Skeletal muscle satellite cell (primary cell): ENCODE data around the gene ROMO1.
"Not testable (repeated sequence)": the region's sequence is repeated elsewhere in the genome, so short reads cannot be mapped to it uniquely, and the experiment has no call there.

ENCODE experiments used
- H3K27me3 ChIP-seq: 2 replicates; pipeline ENCODE4 v1.7.0; 2013; ENCODE audit warnings: low read length; ENCODE audit not compliant: control insufficient read depth, insufficient read depth
- H3K36me3 ChIP-seq: 2 replicates; pipeline ENCODE4 v1.7.0; 2013; ENCODE audit warnings: mild to moderate bottlenecking, control low read depth, low read length; ENCODE audit not compliant: insufficient read depth
- H3K4me1 ChIP-seq: 2 replicates; pipeline ENCODE4 v1.7.0; 2013; ENCODE audit warnings: low read length; ENCODE audit not compliant: control insufficient read depth, insufficient read depth
- H3K4me2 ChIP-seq: 2 replicates; pipeline ENCODE4 v1.7.0; 2013; ENCODE audit warnings: mild to moderate bottlenecking, low read length
- H3K4me3 ChIP-seq: 2 replicates; pipeline ENCODE4 v1.7.0; 2013; ENCODE audit warnings: low read length
- H3K9ac ChIP-seq: 2 replicates; pipeline ENCODE4 v1.7.0; 2013; ENCODE audit warnings: mild to moderate bottlenecking, low read depth, low read length, moderate library complexity
- H3K9me3 ChIP-seq: replicated peaks from 2 replicates; pipeline ENCODE4 v1.7.0; 2013; ENCODE audit warnings: mild to moderate bottlenecking, control low read depth, low read length

The ROMO1 gene

DNA sequence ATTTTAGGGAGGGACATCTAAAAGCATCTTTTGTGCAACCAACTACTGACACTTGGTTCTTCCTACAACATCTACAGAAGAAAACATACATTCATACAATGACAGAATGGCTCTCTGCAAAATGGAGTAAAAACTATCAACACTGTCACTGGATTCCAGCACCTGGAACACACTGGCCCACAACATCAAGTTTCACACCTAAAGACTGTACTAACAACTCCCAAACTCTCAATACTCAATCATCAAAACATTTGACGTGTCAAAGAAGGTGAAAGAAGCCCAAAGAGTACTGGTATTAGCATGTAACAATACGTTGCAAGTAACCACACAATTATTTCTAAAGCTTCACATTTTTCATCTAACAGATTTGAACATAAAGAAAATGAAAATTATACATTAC, 36.7 kb upstream of the ROMO1 start:
- Histone ChIP-seq H3K36me3 (no peaks in the 10 kb centered on the region), H3K9me3 (no peaks in the 10 kb centered on the region), H3K9ac (peak overlapping the region; percentile 93), H3K4me2 (peak overlapping the region; percentile 99), H3K4me1 (peaks cover 31% of the 10 kb centered on the region), H3K27me3 (no peaks in the 10 kb centered on the region), H3K4me3 (peak overlapping the region; percentile 89)

DNA sequence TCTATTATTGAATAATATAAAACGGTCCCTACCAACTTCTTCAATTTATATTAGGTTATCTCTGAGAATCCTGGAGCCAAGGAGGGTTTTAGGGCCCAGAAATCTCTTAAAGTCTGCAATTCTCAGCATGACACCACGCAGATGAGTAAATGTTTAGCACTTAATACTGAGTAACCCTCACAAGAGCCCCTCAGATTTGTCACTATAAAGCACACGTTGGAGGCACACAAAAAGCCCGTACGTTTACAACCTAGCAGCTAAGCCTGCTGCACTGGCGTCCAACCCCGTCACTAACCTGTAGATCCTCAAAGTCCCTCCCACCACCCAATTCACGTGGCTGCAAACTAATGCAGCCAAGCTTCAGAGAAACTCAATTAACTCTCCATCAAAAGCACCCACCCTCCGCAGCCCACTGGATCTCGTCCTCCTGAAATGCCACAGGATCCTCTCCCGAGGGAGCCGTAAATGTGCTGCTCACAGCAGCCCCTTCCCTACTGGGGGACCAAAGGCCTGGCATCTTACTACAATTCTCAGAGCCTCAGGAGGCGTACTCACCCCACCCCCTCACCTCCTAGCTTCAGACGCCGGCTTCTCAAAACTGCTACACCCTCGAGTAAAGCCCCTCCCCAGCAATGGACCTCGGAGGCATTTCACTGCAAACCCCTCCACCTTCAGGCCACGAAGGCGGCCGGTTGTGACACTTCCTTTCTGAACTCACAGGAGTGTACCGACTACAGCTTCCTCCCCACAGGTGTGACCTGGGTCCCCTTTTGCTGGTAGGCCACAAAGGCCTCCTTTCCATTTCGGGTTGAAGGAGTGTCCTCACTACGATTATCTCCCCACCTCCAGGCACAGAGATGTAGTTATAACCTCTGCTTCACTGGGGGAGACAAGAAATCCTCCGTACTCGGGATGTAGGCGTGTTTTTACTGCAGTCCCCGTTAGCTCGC, 35.4 kb upstream of the ROMO1 start:
- Histone ChIP-seq H3K4me2 (peak overlapping the region; percentile 99), H3K27me3 (no peaks in the 10 kb centered on the region), H3K9me3 (no peaks in the 10 kb centered on the region), H3K4me1 (peaks cover 31% of the 10 kb centered on the region), H3K4me3 (peak overlapping the region; percentile 89), H3K36me3 (peaks cover 2% of the 10 kb centered on the region), H3K9ac (peak overlapping the region; percentile 93)

DNA sequence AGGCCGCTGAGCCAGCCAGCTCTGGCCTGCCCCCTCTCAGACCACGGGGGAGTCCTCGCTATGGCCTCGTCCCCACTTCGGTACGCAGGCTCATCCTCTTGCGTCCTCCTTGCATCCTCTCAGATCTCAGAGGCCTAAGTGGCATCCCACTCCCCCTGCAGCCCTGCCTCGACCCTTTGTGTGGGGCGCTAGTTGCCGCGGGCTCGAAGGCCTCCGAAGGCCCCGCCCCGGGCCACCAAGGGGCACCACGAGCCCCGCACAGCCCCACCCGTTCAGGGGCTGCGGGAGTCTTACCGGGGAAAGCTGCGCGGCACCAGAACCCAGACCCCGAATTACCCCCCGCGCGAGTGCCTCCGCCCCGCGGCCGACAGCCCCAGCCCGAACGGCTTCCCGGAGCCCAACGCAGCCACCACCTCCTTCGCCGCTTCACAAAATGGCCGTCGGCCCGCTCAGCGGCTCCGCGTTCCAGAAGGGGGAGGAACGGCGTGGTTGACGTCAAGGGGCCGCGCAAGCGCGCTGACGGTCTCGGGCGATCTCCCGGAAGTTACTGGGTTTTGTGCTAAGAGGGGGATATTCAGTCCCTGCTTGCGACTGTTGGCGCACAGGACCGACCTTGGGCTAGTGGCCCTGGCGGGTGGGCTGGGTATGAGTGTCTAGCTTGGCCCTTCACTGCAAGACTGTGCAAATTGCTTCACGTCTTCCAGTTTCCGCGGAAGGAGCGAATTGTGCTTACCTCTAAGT, 34.6 kb upstream of the ROMO1 start, which contains the start of the genes CPNE1 and RBM12:
Gene CPNE1, minus strand, starts transcription at position 435 of the 741 bp plus-strand sequence. CDS start 31,977 bp downstream, outside the sequence.
Gene RBM12, minus strand, starts transcription at position 435 of the 741 bp plus-strand sequence. CDS start 9,578 bp downstream, outside the sequence.
- Histone ChIP-seq H3K36me3 (peaks cover 10% of the 10 kb centered on the region), H3K9ac (peak within 1 kb of the TSS; percentile 93), H3K9me3 (no peaks in the 10 kb centered on the region), H3K4me2 (peak within 1 kb of the TSS; percentile 99), H3K27me3 (no peaks in the 10 kb centered on the region), H3K4me1 (peaks cover 31% of the 10 kb centered on the region), H3K4me3 (peak within 1 kb of the TSS; percentile 89)

DNA sequence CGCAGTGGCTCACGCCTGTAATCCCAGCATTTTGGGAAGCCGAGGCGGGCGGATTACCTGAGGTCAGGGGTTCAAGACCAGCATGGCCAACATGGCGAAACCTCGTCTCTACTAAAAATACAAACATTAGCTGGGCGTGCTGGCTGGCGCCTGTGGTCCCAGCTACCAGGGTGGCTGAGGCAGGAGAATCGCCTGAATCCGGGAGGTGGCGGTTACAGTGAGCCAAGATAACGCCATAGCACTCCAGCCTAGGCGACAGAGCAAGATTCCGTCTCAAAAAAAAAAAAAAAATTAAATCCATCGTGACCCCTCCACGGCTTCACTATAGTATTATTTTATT, 33.3 kb upstream of the ROMO1 start:
- Histone ChIP-seq H3K9me3 (no peaks in the 10 kb centered on the region), H3K36me3 (peaks cover 20% of the 10 kb centered on the region), H3K4me1 (peaks cover 22% of the 10 kb centered on the region), H3K27me3 (no peaks in the 10 kb centered on the region), H3K4me3 (no peak overlapping the region), H3K9ac (no peak overlapping the region), H3K4me2 (no peak overlapping the region)

DNA sequence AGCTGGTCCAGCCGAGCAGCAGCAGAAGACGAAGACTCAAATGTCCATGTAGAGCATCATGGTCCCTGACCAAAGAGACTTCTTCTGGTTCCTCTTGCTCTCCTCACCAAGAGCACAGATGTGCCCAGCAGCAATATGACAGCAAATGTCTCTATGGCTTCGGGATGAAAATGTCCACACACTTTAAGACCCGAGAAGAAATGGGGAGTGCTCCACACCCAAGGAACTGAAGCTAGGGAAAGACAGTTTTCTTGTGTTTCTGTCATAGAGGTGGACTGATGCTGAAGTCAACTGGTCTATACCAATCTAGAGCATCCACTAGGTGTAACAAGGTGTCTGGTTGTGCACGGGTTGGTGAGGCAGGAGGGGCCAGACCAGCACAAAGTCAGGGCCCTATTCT, 30.0 kb upstream of the ROMO1 start:
- Histone ChIP-seq H3K9ac (no peak overlapping the region), H3K27me3 (no peaks in the 10 kb centered on the region), H3K4me1 (no peaks in the 10 kb centered on the region), H3K9me3 (no peaks in the 10 kb centered on the region), H3K4me2 (no peak overlapping the region), H3K36me3 (peaks cover 39% of the 10 kb centered on the region), H3K4me3 (no peak overlapping the region)

DNA sequence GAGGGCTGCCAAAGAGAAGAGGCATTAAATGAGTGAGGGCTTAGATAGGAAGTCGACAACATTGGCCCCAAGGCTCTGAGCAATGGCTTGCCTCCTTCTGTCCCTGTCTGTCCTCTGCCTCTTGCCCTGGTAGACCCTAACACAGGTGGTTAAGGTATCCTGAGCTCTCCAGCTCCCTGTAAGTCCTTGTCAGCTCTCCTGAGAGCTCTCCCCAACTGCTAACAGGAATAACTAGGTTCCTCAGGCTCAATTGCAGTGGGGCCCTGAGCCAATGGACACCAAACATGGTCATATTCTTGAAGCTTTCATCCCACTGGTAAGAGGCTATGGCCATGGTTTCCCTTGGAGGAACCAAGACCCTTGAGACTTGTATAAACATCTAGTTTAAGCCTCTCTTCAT, 29.5 kb upstream of the ROMO1 start:
- H3K36me3 ChIP-seq: peaks cover 44% of the 10 kb centered on the region
- H3K4me1 ChIP-seq: no peaks in the 10 kb centered on the region
- H3K9me3 ChIP-seq: no peaks in the 10 kb centered on the region
- no peak overlapping the region for H3K4me2 ChIP-seq
- H3K27me3 ChIP-seq: no peaks in the 10 kb centered on the region
- no peak overlapping the region for H3K9ac ChIP-seq
- H3K4me3 ChIP-seq: no peak overlapping the region

DNA sequence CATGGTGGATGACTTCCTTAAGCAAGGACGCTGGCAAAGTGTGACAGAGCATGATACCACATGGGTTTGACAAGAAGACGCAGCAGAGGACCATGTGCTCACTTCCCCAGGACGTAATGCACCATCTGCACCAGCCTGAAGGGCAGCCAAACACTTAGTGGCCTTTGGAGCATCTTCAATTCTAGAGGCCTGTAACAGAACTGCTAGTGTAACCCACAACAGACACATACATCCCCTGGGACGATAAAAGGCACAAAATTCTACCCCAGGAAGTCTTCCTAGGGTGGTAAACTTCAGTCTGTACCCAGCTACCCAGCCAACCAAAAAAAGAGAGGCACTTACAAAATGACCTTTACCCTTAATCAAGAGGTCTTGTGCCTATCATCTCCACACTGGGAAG, 25.3 kb upstream of the ROMO1 start:
- Histone ChIP-seq H3K4me3 (no peak overlapping the region), H3K9me3 (no peaks in the 10 kb centered on the region), H3K4me1 (no peaks in the 10 kb centered on the region), H3K9ac (no peak overlapping the region), H3K36me3 (peaks cover 49% of the 10 kb centered on the region), H3K4me2 (no peak overlapping the region), H3K27me3 (no peaks in the 10 kb centered on the region)

DNA sequence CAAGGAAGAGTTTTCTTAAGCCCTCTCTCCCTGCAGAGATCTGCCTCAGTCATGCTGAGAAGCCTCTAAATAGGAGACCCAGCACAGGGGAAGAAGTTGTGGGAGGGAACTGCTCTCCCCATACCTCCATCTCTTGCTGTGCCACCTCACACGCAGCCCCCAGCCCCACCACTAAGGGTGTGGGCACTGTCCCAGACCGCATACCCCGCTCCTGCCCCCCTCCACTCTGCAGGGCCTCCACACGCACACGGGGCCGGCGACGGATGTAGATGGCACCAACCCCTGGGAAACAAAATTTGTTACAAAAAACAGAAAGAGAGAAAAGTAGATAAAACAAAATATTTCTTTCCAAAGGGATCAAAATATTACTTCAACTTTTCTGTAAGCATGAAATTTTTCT, 24.3 kb upstream of the ROMO1 start:
- Histone ChIP-seq H3K4me3 (no peak overlapping the region), H3K4me1 (no peaks in the 10 kb centered on the region), H3K36me3 (peaks cover 39% of the 10 kb centered on the region), H3K27me3 (no peaks in the 10 kb centered on the region), H3K4me2 (no peak overlapping the region), H3K9me3 (no peaks in the 10 kb centered on the region), H3K9ac (no peak overlapping the region)

DNA sequence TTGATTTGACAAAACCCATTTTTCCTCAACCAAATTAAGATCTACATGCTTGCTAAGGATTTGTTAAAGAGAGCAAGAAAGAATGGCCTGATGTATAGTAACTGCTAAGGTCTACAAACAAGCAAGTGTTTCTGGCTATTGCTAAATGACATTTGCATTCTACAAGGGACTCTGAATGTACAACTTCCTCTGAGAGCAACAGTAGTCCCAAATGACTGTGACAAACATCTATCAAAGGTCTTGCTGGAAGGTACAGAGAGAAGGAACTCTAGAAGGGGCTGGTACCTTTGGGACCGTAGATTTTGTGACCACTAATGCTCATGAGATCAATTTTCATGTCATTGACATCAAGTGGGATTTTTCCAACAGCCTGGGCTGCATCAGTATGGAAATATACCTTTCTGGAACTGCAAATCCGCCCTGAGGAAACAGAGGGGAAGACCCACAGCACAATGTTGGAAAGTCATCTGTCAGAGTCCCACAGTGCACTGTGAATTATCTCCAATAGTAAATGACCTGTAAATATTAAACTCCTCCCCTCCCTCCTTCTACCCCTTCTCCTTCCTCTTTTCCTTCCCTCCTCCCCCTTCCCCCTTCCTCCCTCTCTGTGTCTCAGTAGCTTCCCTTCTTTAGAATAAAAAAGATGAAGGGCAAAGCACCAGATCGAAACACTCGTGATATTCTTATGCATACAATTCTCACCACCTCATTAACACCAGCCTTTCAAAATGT, 18.6 kb upstream of the ROMO1 start:
- Histone ChIP-seq H3K4me3 (no peak overlapping the region), H3K4me2 (no peak overlapping the region), H3K27me3 (no peaks in the 10 kb centered on the region), H3K9me3 (no peaks in the 10 kb centered on the region), H3K9ac (no peak overlapping the region), H3K4me1 (no peaks in the 10 kb centered on the region), H3K36me3 (peaks cover 12% of the 10 kb centered on the region)

DNA sequence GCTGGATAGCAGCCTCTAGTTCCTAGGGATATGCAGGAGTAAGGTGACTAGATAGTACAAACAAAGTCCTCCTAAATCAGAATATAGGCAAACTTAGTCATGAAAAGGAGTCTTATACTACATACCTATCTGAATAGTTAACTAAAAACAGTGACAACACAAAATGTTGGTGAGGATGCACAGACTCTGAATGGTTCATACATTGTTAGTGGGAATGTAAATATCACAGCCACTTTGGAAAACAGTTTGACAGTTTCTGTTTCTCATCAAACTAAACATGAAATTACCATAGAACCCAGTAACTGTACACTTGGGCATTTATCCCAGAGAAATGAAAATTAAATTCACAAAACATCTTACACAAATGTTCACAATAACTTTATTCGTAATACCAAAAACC, 17.2 kb upstream of the ROMO1 start:
- Histone ChIP-seq H3K9ac (no peak overlapping the region), H3K9me3 (no peaks in the 10 kb centered on the region), H3K36me3 (peaks cover 13% of the 10 kb centered on the region), H3K4me2 (no peak overlapping the region), H3K4me3 (no peak overlapping the region), H3K4me1 (no peaks in the 10 kb centered on the region), H3K27me3 (no peaks in the 10 kb centered on the region)

DNA sequence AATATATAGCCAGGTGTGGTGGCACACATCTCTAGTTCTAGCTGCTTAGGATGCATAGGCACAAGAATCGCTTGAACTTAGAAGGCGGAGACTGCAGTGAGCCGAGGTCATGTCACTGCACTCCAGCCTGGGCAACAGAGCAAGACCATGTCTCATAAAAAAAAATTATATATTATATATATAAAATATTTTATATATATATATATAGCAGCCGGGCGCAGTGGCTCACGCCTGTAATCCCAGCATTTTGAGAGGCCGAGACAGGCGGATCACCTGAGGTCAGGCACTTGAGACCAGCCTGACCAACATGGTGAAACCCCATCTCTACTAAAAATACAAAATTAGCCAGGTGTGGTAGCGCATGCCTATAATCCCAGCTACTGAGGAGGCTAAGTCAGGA, 13.8 kb upstream of the ROMO1 start:
- H3K4me3 ChIP-seq, H3K4me1 ChIP-seq, H3K27me3 ChIP-seq, H3K9ac ChIP-seq, H3K9me3 ChIP-seq, H3K4me2 ChIP-seq: not testable (repeated sequence)
- peaks cover 27% of the 10 kb centered on the region for H3K36me3 ChIP-seq
